Fibroblast of skin of back (primary cell): ENCODE measurements around the gene CCDC6.
"Not testable (repeated sequence)": the region's sequence is repeated elsewhere in the genome, so short reads cannot be mapped to it uniquely, and the experiment has no call there.

ENCODE experiments used
- DNase-seq: peaks from one replicate; pipeline ENCODE4 v3.0.0-alpha.2; 2013

CCDC6 gene

DNA sequence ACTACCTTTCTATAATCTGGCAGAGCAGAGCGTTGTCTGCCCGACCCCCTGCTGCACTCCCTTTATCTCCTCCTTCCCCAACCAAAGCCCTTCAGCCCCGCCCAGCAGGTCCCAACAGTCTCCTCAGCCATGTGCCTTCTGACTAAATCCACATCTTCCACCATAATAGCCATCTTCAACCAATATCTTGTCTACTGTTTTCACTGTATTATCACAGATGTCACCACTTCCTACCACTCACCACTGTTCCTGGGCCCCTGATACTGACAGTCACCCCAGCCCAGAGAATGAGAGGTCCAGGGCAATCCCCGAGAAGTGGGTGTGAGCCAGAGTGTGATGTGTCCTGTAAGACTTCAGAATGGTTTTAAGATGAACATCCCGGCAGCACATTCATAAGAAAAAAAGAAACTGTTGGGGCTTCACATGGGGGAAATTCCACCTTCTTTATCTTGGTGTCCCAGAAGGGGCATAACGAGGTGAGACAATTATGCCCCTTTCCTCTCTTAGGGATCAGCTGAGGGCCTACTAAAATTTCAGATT is 25.3 kb downstream of the CCDC6 start:
- no peak for DNase-seq

GRCh38 chr10:59880019-59880717 is 26.2 kb downstream of the CCDC6 start:
- DNase-seq = no peak

DNA sequence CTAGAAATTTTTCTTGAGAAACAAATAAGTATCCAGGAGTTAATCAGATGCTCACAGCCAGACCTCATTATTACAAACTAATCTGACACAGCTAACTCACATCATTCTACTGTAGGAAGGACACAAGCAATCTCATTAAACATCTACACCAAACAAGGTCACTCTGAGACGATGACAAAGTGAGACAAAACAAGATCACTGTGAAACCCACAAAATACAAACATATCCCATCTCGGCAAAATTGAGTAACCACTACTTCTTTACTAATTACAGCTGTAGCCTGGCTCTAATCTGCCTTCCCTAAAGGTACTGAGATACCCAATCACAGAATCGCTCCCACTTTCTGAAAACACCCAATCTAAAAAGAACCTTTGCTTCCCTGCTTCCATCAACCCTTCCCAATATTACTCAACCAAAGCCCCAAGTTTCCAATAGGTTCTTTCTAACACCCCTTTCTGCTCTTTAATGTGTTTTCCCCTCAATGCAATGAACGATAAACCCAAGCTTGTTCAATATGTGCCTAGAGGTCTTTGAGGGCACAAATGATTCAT is 26.9 kb downstream of the CCDC6 start:
- DNase-seq = no peak

DNA sequence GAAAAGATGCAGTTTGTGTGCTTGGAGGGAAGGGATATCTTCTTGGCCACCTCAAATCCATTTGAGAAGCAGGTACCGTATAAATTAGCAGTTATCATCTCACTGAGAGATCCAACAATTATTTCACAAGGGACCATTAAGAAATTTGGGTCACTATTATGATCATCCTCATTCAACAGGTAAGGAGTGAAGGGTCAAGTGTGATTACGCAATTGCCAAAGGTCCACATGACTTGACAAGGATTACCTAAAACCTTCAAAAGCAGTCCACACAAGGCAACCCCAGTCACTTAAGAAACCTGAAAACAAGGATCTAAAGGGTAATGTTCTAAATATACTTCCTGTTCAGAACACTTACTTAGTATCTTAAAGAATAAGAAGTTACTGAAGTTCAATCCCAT is 27.4 kb downstream of the CCDC6 start:
- no peak for DNase-seq

DNA sequence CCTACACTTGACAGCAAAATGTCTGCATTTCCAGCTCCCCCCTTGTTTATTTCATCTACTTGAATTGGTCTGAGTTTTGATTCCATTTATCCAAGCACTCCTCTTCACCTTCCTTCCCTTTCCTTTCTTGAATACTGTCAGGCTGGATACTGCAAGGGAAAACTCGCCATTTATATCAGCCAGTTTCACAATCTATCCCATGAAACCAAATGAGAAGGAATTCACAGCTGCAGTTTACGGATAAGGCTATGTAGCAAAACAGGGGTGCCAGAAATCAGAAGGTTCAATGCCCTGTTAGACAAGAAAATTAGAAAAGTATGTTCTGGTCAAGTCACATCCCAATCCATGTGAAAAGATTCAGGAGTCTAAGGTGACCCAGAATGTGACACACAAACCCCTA is 28.1 kb downstream of the CCDC6 start:
- no peak for DNase-seq

DNA sequence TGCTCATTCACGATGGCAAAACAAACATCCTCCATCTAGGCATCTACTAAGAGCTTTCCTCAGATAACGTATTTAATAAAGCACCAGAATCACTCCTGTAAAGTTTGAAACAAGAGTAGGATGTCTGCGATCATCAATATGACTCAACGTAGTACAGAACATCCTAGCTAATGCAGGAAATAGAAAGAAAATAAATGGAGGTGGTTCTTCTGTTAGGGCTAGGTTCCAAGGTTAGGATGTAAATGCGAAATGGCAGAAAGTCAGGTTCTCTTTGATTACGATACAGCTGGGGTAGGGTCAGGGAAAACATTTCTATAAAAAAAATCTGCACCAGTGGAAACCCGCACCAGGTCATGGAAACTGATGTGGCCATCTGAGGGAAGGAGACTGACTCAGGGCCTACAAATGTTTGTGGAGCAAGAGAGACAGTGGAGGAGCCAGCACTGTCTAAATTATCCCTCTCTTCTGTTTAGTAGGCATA is 29.1 kb downstream of the CCDC6 start:
- DNase-seq = peak; percentile 44

- no peak for DNase-seq
These were observed 29.7 kb downstream of the CCDC6 start for GRCh38 chr10:59876695-59877094.

DNA sequence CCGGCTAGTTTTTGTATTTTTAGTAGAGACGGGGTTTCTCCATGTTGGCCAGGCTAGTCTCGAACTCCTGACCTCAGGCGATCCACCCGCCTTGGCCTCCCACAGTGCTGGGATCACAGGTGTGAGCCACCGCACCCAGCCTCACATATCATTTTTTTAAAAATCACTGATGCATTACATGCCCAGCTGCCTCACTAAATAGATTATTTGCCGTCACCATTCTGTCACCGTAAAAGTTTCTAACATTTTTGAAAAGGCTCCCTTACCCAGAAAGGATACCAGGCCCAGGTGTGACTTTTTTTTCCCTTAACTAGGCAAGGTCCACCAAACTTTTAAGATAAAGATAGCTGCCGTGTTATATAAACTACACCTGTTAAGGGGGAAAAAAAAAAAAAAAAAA is 30.1 kb downstream of the CCDC6 start:
- DNase-seq = not testable (repeated sequence)

GRCh38 chr10:59873896-59874295 is 32.5 kb downstream of the CCDC6 start:
- DNase-seq = peak; percentile 6

DNA sequence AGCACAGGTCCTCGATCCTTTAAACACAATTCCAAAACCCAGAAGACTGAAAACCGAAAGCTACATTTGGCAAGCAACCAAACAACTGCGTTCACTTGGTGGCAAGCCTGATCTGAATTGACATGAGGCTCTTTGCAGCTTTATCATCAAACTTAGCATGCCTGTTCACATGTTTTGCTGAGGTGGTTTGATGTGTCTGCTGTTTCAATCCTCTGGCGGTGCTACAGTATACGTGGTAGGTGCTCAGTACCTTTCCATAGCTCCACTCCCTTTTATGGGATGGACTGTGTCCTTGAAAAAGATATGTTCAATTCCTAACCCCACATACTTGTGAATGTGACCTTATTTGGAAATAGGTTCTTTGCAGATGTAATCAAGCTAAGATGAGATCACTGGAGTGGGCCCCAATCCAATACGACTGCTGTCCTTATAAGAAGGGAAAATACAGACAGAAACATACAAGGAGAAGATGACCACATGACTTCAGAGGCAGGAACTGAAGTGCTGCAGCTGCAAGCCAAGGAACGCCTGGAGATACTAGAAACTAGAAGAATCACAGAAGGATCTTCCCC is 33.4 kb downstream of the CCDC6 start:
- DNase-seq = peak; percentile 95

GRCh38 chr10:59870152-59870551 is 36.2 kb downstream of the CCDC6 start:
- DNase-seq = no peak

- no peak for DNase-seq
These were observed 36.8 kb downstream of the CCDC6 start for GRCh38 chr10:59869594-59869940.

DNA sequence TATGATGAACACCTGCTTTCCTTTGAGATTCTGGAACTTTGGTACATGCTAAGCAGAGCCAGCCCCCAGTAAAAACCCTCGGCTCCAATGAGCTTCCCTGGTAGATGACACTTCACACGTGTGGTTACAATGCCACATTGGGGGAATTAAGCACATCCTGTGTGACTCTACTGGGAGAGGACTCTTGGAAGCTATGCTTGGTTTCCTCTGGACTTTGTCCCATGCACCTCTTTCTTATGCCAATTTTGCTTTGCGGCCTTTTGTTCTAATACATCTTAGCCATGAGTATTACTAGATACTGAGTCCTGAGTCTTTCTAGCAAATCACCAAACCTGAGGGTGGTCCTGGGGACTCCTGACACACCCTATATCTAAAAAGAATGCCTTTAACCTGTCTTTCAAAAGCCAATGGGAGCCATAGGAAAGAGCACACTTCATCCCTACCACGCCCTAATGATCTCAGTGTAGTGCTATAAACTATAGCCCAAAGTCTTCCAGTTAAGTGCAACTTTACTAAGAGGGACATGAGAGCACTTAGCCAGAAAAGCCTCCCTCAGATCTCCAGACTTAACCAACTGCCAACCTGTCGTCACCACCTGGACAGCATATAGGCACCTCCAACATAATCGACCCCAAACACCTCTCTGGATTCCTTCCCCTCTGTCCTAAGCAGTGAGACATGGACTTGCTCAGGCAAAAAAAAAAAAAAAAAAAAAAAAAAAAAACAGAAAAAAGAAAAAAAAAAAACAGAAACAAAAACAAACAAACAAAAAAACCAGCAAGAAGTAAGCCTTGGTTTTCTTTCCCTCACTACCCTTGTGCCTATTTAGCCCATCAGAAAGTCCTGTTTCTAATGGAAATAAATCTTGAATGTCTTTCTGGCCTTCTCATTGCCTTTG is 37.4 kb downstream of the CCDC6 start:
- no peak for DNase-seq

DNA sequence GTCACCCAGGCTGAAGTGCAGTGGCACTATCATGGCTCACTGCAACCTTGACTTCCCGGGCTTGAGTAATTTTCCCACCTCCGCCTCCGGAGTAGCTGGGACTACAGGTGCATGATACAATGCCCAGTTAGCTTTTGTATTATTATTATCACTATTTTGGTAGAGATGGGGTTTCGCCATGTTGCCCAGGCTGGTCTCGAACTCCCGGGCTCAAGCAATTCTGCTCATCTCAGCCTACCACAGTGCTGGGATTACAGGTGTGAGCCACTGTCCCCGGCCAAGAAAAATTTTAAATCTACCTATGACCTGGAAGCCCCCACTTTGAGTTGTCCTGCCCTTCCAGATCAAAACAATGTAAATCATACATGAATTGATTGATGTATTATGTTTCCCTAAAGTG is 38.8 kb downstream of the CCDC6 start:
- DNase-seq = no peak

GRCh38 chr10:59865101-59865500 is 41.3 kb downstream of the CCDC6 start:
- no peak for DNase-seq

DNA sequence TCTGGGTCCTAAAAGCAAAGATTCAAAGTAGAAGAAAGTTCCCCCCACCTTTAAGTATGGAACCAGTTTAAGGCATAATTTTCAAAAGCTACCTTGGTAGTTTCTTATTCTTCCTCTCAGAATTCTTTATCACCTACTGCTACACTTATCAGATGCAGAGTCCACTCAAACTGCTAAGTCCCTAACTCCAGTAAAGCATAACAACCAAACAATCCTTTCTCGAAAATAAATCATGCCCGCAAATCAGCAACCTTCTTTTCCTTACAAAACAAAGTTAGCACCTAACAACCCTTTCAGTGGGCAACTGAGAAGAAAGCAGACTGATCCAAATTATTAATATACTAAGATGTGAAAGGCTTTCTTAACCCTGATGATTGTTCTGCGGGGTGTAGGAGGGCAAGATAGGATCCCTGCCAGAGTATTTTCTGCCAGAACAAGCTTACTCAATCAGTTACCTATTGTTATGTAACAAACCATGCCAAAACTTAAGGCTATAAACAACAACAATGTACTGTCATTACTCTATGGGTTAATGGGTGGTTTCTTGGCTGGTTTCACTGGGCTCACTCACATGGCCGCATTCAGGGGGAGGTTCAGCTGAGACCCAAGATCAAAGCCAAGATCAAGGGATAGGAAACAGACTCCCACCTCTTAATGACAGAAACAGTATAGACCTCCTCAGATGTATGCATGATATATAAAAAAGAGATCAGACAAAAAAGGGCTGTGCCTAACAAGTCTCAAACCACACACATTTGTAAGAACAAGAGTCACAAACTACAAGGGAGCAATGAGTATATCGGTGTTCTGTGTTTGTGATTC is 42.0 kb downstream of the CCDC6 start:
- no peak for DNase-seq

DNA sequence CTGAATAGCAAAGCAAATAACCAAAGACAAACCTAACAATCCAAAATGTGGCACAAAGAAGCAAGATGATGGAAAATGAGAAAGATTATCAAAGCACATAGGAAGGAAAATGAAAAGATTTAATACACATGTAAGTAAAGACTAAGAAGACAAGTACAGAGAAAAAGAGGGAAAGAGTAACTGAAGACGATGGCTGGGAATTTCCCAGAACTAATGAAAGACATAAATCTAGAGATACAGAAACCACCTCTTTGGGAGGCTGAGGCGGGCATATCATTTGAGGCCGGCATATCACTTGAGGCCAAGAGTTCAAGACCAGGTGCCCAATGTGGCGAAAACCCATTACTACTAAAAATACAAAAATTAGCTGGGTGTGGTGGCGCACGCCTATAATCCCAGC is 46.8 kb downstream of the CCDC6 start:
- DNase-seq = no peak

- DNase-seq = no peak
These were observed 48.4 kb downstream of the CCDC6 start for GRCh38 chr10:59857921-59858320.

- peak; percentile 25 for DNase-seq
These were observed 49.3 kb downstream of the CCDC6 start for GRCh38 chr10:59857049-59857448.

DNA sequence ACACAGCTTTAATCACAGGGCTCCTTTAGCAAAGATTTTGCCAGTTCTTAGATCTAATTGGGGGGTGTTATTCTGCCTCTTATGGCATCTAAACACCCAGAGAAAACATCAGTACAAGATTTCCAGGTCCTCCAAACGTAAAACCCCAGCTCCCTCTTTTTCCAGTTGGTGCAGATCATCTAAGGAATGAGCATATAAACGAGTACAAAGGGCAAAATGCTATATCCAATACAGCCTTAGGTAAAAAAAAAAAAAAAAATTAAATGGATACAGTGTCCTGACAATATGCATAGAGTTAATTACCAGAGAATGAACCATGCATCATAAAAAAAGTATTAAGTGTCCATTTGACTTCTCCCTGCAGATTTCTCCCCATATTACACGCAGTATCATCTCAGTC is 50.3 kb downstream of the CCDC6 start:
- DNase-seq = no peak

- peak; percentile 6 for DNase-seq
These were observed 51.8 kb downstream of the CCDC6 start for GRCh38 chr10:59854571-59854970.

DNA sequence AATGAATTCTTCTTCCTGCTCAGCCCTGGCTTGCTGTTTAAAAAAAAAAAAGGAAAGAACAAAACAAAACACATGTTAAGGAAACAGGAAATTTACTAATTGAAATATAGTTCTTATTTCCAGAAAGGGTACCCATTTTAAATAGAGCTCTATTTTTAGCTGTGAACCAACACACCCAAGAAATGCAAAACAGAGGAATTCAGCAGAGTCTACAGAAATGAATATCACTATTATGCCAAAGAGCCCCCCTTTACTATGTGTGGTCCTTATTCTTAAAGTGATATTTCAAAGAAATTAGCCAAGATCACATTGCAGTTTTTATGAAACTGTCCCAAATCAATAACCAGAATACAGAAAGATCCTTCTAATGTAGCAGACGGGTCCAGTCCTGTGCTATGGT is 53.7 kb downstream of the CCDC6 start:
- DNase-seq = no peak
